SU-DHL-6 (cell line): ENCODE results near the gene MRPS11.

Experiments
- CTCF ChIP-seq: fragments of 200-600 bp; sonication (generic); IDR thresholded peaks from one replicate; pipeline ENCODE4 v1.5.1; 2017; ENCODE audit warnings: antibody characterized with exemption, mild to moderate bottlenecking, low read length, moderate library complexity; ENCODE audit not compliant: insufficient read depth, poor library complexity, severe bottlenecking
- EZH2phosphoT487 ChIP-seq: fragments of 200-600 bp; sonication (generic), shearing (Covaris generic); conservative IDR thresholded peaks from 2 replicates; pipeline ENCODE4 v1.6.1; 2018; ENCODE audit warnings: mild to moderate bottlenecking, antibody characterized with exemption, low read length, moderate library complexity, mixed read lengths

GRCh38 chr15:88447741-88448140 is 19.8 kb upstream of the MRPS11 start:
- TF ChIP-seq CTCF = no peak
- TF ChIP-seq EZH2phosphoT487 = no peak
